Posterior cingulate gyrus (tissue), 11 donors: ENCODE measurements around the gene TGM6.

Source experiments
- DNase-seq, 10 donors: peaks; one replicate each; pipeline versions ENCODE4 v3.0.0 to v3.0.0-alpha.2; 2020 to 2021; ENCODE audit warnings: mixed read lengths in 3 of 10
- intact Hi-C: fragments of 100-400 bp; cut with DNase I; formaldehyde crosslinking; loops from one replicate; pipeline ENCODE4 v1.15.1; 2023

TGM6 gene

GRCh38 chr20:2475850-2476741 lies 95.4 kb downstream of the TGM6 start:
- intact Hi-C loops, result no loop called here
- DNase-seq, result no peak

GRCh38 chr20:2476742-2477615 lies 96.3 kb downstream of the TGM6 start:
- intact Hi-C loops, result no loop called here
- no peak for DNase-seq

- DNase-seq, result no peak
- intact Hi-C loops, result no loop called here
Measured at GRCh38 chr20:2480381-2480780, 99.7 kb downstream of the TGM6 start.
